Uterus (tissue), 2 donors: ENCODE measurements around the gene TBXAS1.

Experiments
- POLR2A ChIP-seq, 2 donors: fragments of 450-650 bp; IDR thresholded peaks; one replicate each; pipeline ENCODE4 v1.6.1; 2016; ENCODE audit warnings: antibody characterized with exemption in 2 of 2, mild to moderate bottlenecking in 1 of 2, moderate library complexity in 1 of 2
- TF ChIP-seq, protein P1 (sequence below), 4 experiments: fragments of 200-600 bp in 2 of 4; fragments of 450-650 bp in 2 of 4; sonication (generic) in 2 of 4; IDR thresholded peaks; one replicate each; pipeline ENCODE4 v1.5.1; 2016 to 2019; ENCODE audit warnings: antibody characterized with exemption in 4 of 4, mild to moderate bottlenecking in 2 of 4, moderate library complexity in 1 of 4

DNA sequence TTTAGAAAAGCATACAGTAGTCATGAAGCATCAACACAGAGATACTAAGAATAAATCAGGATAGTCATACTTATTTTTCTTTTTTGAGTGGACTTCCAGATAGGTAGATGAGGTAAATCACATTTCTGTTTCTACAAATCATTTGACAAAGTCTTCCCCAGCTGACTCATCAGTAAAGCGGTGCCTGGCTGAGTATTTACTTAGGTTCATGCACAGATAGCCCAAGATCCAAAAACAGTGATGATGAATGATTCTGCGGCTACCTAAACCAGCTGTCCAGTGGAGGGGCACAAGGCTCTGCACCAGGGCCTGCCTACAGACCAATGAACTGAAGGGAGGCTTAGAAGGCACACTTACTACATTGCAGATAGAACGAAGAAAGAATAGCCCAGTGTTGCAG is 120.6 kb downstream of the TBXAS1 start:
- TF ChIP-seq, protein P1, sequence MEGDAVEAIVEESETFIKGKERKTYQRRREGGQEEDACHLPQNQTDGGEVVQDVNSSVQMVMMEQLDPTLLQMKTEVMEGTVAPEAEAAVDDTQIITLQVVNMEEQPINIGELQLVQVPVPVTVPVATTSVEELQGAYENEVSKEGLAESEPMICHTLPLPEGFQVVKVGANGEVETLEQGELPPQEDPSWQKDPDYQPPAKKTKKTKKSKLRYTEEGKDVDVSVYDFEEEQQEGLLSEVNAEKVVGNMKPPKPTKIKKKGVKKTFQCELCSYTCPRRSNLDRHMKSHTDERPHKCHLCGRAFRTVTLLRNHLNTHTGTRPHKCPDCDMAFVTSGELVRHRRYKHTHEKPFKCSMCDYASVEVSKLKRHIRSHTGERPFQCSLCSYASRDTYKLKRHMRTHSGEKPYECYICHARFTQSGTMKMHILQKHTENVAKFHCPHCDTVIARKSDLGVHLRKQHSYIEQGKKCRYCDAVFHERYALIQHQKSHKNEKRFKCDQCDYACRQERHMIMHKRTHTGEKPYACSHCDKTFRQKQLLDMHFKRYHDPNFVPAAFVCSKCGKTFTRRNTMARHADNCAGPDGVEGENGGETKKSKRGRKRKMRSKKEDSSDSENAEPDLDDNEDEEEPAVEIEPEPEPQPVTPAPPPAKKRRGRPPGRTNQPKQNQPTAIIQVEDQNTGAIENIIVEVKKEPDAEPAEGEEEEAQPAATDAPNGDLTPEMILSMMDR (IDR thresholded peaks at IDR 0.05): no peak
- no peak for TF ChIP-seq POLR2A (IDR thresholded peaks at IDR 0.05)
